ENCODE data around the gene CIAO1.

The CIAO1 gene

GRCh38 chr2:96245609-96246390, 20.2 kb upstream of the CIAO1 start:
- H2BK15ac ChIP-seq (replicated peaks; ENCODE audit: low read depth), result no peak overlapping the region

GRCh38 chr2:96247009-96247408, 19.0 kb upstream of the CIAO1 start:
- no peak overlapping the region for H4K8ac ChIP-seq (ENCODE audit: low read depth, low read length)
- H3K23ac ChIP-seq (ENCODE audit: low read length), result no peak overlapping the region
- H2BK120ac ChIP-seq (ENCODE audit: low read depth, low read length), result no peak overlapping the region
- no peak overlapping the region for H3K18ac ChIP-seq (ENCODE audit: low read length)
- H3K79me1 ChIP-seq (ENCODE audit: low read length), result no peaks in the 10 kb centered on the region
- H2AK5ac ChIP-seq (ENCODE audit: low read length), result no peak overlapping the region
- no peak overlapping the region for H3K4ac ChIP-seq (ENCODE audit: low read depth, low read length)
- H3K9ac ChIP-seq (ENCODE audit: low read length), result no peak overlapping the region
- WGBS (ENCODE audit: extremely low coverage, insufficient coverage, low lambda C conversion rate), result no CpG with 5 or more reads among the region's 3 CpGs
- no peak overlapping the region for H3K4me2 ChIP-seq (ENCODE audit: low read length)
- H2BK5ac ChIP-seq (ENCODE audit: low read length), result no peak overlapping the region
- H3K79me2 ChIP-seq (ENCODE audit: control insufficient read depth, insufficient read depth, low read length), result no peaks in the 10 kb centered on the region
- no peak overlapping the region for H3K56ac ChIP-seq (ENCODE audit: low read length)
- H2BK15ac ChIP-seq (replicated peaks; ENCODE audit: low read depth), result no peak overlapping the region
- no peak overlapping the region for H4K5ac ChIP-seq (ENCODE audit: low read length)
- DNase-seq, result peak; percentile 19
- H3K4me3 ChIP-seq (ENCODE audit: low read length), result no peak overlapping the region
- no peaks in the 10 kb centered on the region for H3K36me3 ChIP-seq (ENCODE audit: control insufficient read depth, insufficient read depth, low read length)
- H3K27me3 ChIP-seq (ENCODE audit: insufficient read depth, low read length, poor library complexity), result no peaks in the 10 kb centered on the region
- no peak overlapping the region for H3K27ac ChIP-seq (ENCODE audit: low read depth, low read length)
- H3K4me1 ChIP-seq (ENCODE audit: control insufficient read depth, low read depth, low read length), result no peaks in the 10 kb centered on the region

More at GRCh38 chr2:96245609-96246390, 20.2 kb upstream of the CIAO1 start:
- Histone ChIP-seq H3K23ac (ENCODE audit: low read length) (no peak overlapping the region), H3K4me1 (ENCODE audit: control insufficient read depth, low read depth, low read length) (no peaks in the 10 kb centered on the region), H3K36me3 (ENCODE audit: control insufficient read depth, insufficient read depth, low read length) (no peaks in the 10 kb centered on the region), H2BK120ac (ENCODE audit: low read depth, low read length) (no peak overlapping the region), H3K79me2 (ENCODE audit: control insufficient read depth, insufficient read depth, low read length) (no peaks in the 10 kb centered on the region), H3K27me3 (ENCODE audit: insufficient read depth, low read length, poor library complexity) (no peaks in the 10 kb centered on the region), H2AK5ac (ENCODE audit: low read length) (no peak overlapping the region), H3K56ac (ENCODE audit: low read length) (no peak overlapping the region), H3K27ac (ENCODE audit: low read depth, low read length) (no peak overlapping the region), H3K4me3 (ENCODE audit: low read length) (no peak overlapping the region), H4K5ac (ENCODE audit: low read length) (no peak overlapping the region), H3K4ac (ENCODE audit: low read depth, low read length) (no peak overlapping the region), H2BK5ac (ENCODE audit: low read length) (no peak overlapping the region), H4K8ac (ENCODE audit: low read depth, low read length) (no peak overlapping the region), H3K79me1 (ENCODE audit: low read length) (no peaks in the 10 kb centered on the region), H3K18ac (ENCODE audit: low read length) (no peak overlapping the region), H3K9ac (ENCODE audit: low read length) (no peak overlapping the region), H3K4me2 (ENCODE audit: low read length) (no peak overlapping the region)
- no peak for DNase-seq
- no CpG with 5 or more reads among the region's 8 CpGs for WGBS (ENCODE audit: extremely low coverage, insufficient coverage, low lambda C conversion rate)

- H3K4me2 ChIP-seq (ENCODE audit: low read length), result no peak overlapping the region
- H3K36me3 ChIP-seq (ENCODE audit: control insufficient read depth, insufficient read depth, low read length), result no peaks in the 10 kb centered on the region
- H4K5ac ChIP-seq (ENCODE audit: low read length), result no peak overlapping the region
- H3K27ac ChIP-seq (ENCODE audit: low read depth, low read length), result no peak overlapping the region
- DNase-seq, result no peak
- no peak overlapping the region for H3K56ac ChIP-seq (ENCODE audit: low read length)
- H3K79me2 ChIP-seq (ENCODE audit: control insufficient read depth, insufficient read depth, low read length), result no peaks in the 10 kb centered on the region
- no peak overlapping the region for H2BK5ac ChIP-seq (ENCODE audit: low read length)
- no peaks in the 10 kb centered on the region for H3K4me1 ChIP-seq (ENCODE audit: control insufficient read depth, low read depth, low read length)
- H2AK5ac ChIP-seq (ENCODE audit: low read length), result no peak overlapping the region
- WGBS (ENCODE audit: extremely low coverage, insufficient coverage, low lambda C conversion rate), result no CpG with 5 or more reads among the region's 5 CpGs
- no peak overlapping the region for H3K9ac ChIP-seq (ENCODE audit: low read length)
- H2BK120ac ChIP-seq (ENCODE audit: low read depth, low read length), result no peak overlapping the region
- H2BK15ac ChIP-seq (replicated peaks; ENCODE audit: low read depth), result no peak overlapping the region
- H3K27me3 ChIP-seq (ENCODE audit: insufficient read depth, low read length, poor library complexity), result no peaks in the 10 kb centered on the region
- no peak overlapping the region for H3K4me3 ChIP-seq (ENCODE audit: low read length)
- no peak overlapping the region for H3K18ac ChIP-seq (ENCODE audit: low read length)
- no peak overlapping the region for H3K4ac ChIP-seq (ENCODE audit: low read depth, low read length)
- H3K23ac ChIP-seq (ENCODE audit: low read length), result no peak overlapping the region
- no peaks in the 10 kb centered on the region for H3K79me1 ChIP-seq (ENCODE audit: low read length)
- H4K8ac ChIP-seq (ENCODE audit: low read depth, low read length), result no peak overlapping the region
Observed at GRCh38 chr2:96247896-96248295, 18.1 kb upstream of the CIAO1 start.

GRCh38 chr2:96248624-96249023, 17.4 kb upstream of the CIAO1 start:
- no CpG with 5 or more reads among the region's 4 CpGs for WGBS (ENCODE audit: extremely low coverage, insufficient coverage, low lambda C conversion rate)
- no peak overlapping the region for H2BK5ac ChIP-seq (ENCODE audit: low read length)
- H2BK15ac ChIP-seq (replicated peaks; ENCODE audit: low read depth), result no peak overlapping the region

GRCh38 chr2:96249654-96250053, 16.4 kb upstream of the CIAO1 start:
- H3K56ac ChIP-seq (ENCODE audit: low read length), result no peak overlapping the region
- no peak overlapping the region for H2BK15ac ChIP-seq (replicated peaks; ENCODE audit: low read depth)
- no peak overlapping the region for H4K8ac ChIP-seq (ENCODE audit: low read depth, low read length)
- no peaks in the 10 kb centered on the region for H3K4me1 ChIP-seq (ENCODE audit: control insufficient read depth, low read depth, low read length)
- no peak overlapping the region for H3K23ac ChIP-seq (ENCODE audit: low read length)
- no peak overlapping the region for H4K5ac ChIP-seq (ENCODE audit: low read length)
- H3K9ac ChIP-seq (ENCODE audit: low read length), result no peak overlapping the region
- no peak overlapping the region for H2BK120ac ChIP-seq (ENCODE audit: low read depth, low read length)
- H3K27ac ChIP-seq (ENCODE audit: low read depth, low read length), result no peak overlapping the region
- H3K4ac ChIP-seq (ENCODE audit: low read depth, low read length), result no peak overlapping the region
- H2AK5ac ChIP-seq (ENCODE audit: low read length), result no peak overlapping the region
- no peak overlapping the region for H3K4me3 ChIP-seq (ENCODE audit: low read length)
- H3K18ac ChIP-seq (ENCODE audit: low read length), result no peak overlapping the region
- no CpG with 5 or more reads among the region's 9 CpGs for WGBS (ENCODE audit: extremely low coverage, insufficient coverage, low lambda C conversion rate)
- no peaks in the 10 kb centered on the region for H3K79me2 ChIP-seq (ENCODE audit: control insufficient read depth, insufficient read depth, low read length)
- H3K36me3 ChIP-seq (ENCODE audit: control insufficient read depth, insufficient read depth, low read length), result peaks cover 3% of the 10 kb centered on the region
- no peaks in the 10 kb centered on the region for H3K27me3 ChIP-seq (ENCODE audit: insufficient read depth, low read length, poor library complexity)
- DNase-seq, result no peak
- no peaks in the 10 kb centered on the region for H3K79me1 ChIP-seq (ENCODE audit: low read length)
- no peak overlapping the region for H2BK5ac ChIP-seq (ENCODE audit: low read length)
- no peak overlapping the region for H3K4me2 ChIP-seq (ENCODE audit: low read length)

More at GRCh38 chr2:96248624-96249023, 17.4 kb upstream of the CIAO1 start:
- H2AK5ac ChIP-seq (ENCODE audit: low read length), result no peak overlapping the region
- H3K27me3 ChIP-seq (ENCODE audit: insufficient read depth, low read length, poor library complexity), result no peaks in the 10 kb centered on the region
- peaks cover 3% of the 10 kb centered on the region for H3K36me3 ChIP-seq (ENCODE audit: control insufficient read depth, insufficient read depth, low read length)
- no peak overlapping the region for H2BK120ac ChIP-seq (ENCODE audit: low read depth, low read length)
- H3K27ac ChIP-seq (ENCODE audit: low read depth, low read length), result no peak overlapping the region
- H3K4me2 ChIP-seq (ENCODE audit: low read length), result no peak overlapping the region
- H3K9ac ChIP-seq (ENCODE audit: low read length), result no peak overlapping the region
- H3K79me1 ChIP-seq (ENCODE audit: low read length), result no peaks in the 10 kb centered on the region
- H3K79me2 ChIP-seq (ENCODE audit: control insufficient read depth, insufficient read depth, low read length), result no peaks in the 10 kb centered on the region
- no peak overlapping the region for H3K56ac ChIP-seq (ENCODE audit: low read length)
- no peak overlapping the region for H4K5ac ChIP-seq (ENCODE audit: low read length)
- H3K4me3 ChIP-seq (ENCODE audit: low read length), result no peak overlapping the region
- DNase-seq, result no peak
- no peak overlapping the region for H4K8ac ChIP-seq (ENCODE audit: low read depth, low read length)
- no peak overlapping the region for H3K18ac ChIP-seq (ENCODE audit: low read length)
- H3K4ac ChIP-seq (ENCODE audit: low read depth, low read length), result no peak overlapping the region
- no peaks in the 10 kb centered on the region for H3K4me1 ChIP-seq (ENCODE audit: control insufficient read depth, low read depth, low read length)
- H3K23ac ChIP-seq (ENCODE audit: low read length), result no peak overlapping the region

- Histone ChIP-seq H2BK5ac (ENCODE audit: low read length) (no peak overlapping the region), H4K5ac (ENCODE audit: low read length) (no peak overlapping the region), H3K79me2 (ENCODE audit: control insufficient read depth, insufficient read depth, low read length) (no peaks in the 10 kb centered on the region), H3K56ac (ENCODE audit: low read length) (no peak overlapping the region), H3K4me3 (ENCODE audit: low read length) (no peak overlapping the region), H2BK15ac (replicated peaks; ENCODE audit: low read depth) (no peak overlapping the region), H3K4ac (ENCODE audit: low read depth, low read length) (no peak overlapping the region), H3K27ac (ENCODE audit: low read depth, low read length) (no peak overlapping the region), H3K4me2 (ENCODE audit: low read length) (no peak overlapping the region), H3K9ac (ENCODE audit: low read length) (no peak overlapping the region), H2BK120ac (ENCODE audit: low read depth, low read length) (no peak overlapping the region), H4K8ac (ENCODE audit: low read depth, low read length) (no peak overlapping the region), H3K23ac (ENCODE audit: low read length) (no peak overlapping the region), H3K18ac (ENCODE audit: low read length) (no peak overlapping the region), H3K27me3 (ENCODE audit: insufficient read depth, low read length, poor library complexity) (no peaks in the 10 kb centered on the region), H2AK5ac (ENCODE audit: low read length) (no peak overlapping the region), H3K36me3 (ENCODE audit: control insufficient read depth, insufficient read depth, low read length) (peaks cover 3% of the 10 kb centered on the region), H3K4me1 (ENCODE audit: control insufficient read depth, low read depth, low read length) (no peaks in the 10 kb centered on the region), H3K79me1 (ENCODE audit: low read length) (no peaks in the 10 kb centered on the region)
- no CpG with 5 or more reads among the region's 6 CpGs for WGBS (ENCODE audit: extremely low coverage, insufficient coverage, low lambda C conversion rate)
- no peak for DNase-seq
Observed at GRCh38 chr2:96250188-96250587, 15.8 kb upstream of the CIAO1 start.

Measured in mesendoderm (in vitro differentiated cells).